OCI-LY1 (cell line): ENCODE measurements around the gene PSKH1.
"Not testable (repeated sequence)": the region's sequence is repeated elsewhere in the genome, so short reads cannot be mapped to it uniquely, and the experiment has no call there.

Experiments used
- H2AFZ ChIP-seq: fragments of 200-600 bp; sonication (generic), shearing (Covaris generic); 2 replicates; pipeline ENCODE4 v1.6.0; 2014; ENCODE audit warnings: antibody characterized with exemption, mild to moderate bottlenecking, low read length
- H3F3A ChIP-seq: fragments of 200-600 bp; sonication (generic), shearing (Covaris generic); 2 replicates; pipeline ENCODE4 v1.6.0; 2014; ENCODE audit warnings: mild to moderate bottlenecking, antibody characterized with exemption, low read length, moderate library complexity; ENCODE audit not compliant: insufficient read depth
- H3K27ac ChIP-seq: fragments of 200-600 bp; sonication (generic); 2 replicates; pipeline ENCODE4 v1.5.1; 2014; ENCODE audit warnings: low read length, mixed run types, mild to moderate bottlenecking, low read depth; ENCODE audit not compliant: poor library complexity, severe bottlenecking
- H3K27me3 ChIP-seq: fragments of 200-600 bp; sonication (generic); 2 replicates; pipeline ENCODE4 v1.6.0; 2014; ENCODE audit warnings: antibody characterized with exemption, mild to moderate bottlenecking, low read length, moderate library complexity; ENCODE audit not compliant: insufficient read depth
- H3K36me3 ChIP-seq: fragments of 200-600 bp; sonication (generic); 2 replicates; pipeline ENCODE4 v1.6.1; 2014; ENCODE audit warnings: mild to moderate bottlenecking, antibody characterized with exemption, low read length, moderate library complexity, mixed read lengths; ENCODE audit not compliant: insufficient read depth
- H3K4me1 ChIP-seq: fragments of 200-600 bp; sonication (generic); 2 replicates; pipeline ENCODE4 v1.5.1; 2014; ENCODE audit warnings: mild to moderate bottlenecking, low read length, moderate library complexity; ENCODE audit not compliant: insufficient read depth, severe bottlenecking
- H3K4me2 ChIP-seq: fragments of 200-600 bp; sonication (generic), shearing (Covaris generic); 2 replicates; pipeline ENCODE4 v1.6.1; 2014; ENCODE audit warnings: low read length
- H3K4me3 ChIP-seq: fragments of 200-600 bp; sonication (generic); 2 replicates; pipeline ENCODE4 v1.5.1; 2014; ENCODE audit warnings: low read length, low read depth, mild to moderate bottlenecking, mixed read lengths; ENCODE audit not compliant: poor library complexity, severe bottlenecking
- H3K79me2 ChIP-seq: fragments of 200-600 bp; shearing (Covaris generic); 2 replicates; pipeline ENCODE4 v1.6.1; 2016; ENCODE audit warnings: mixed run types, low read length, mixed read lengths; ENCODE audit not compliant: insufficient read depth
- H3K9ac ChIP-seq: fragments of 200-600 bp; sonication (generic), shearing (Covaris generic); 2 replicates; pipeline ENCODE4 v1.6.1; 2014; ENCODE audit warnings: mild to moderate bottlenecking, low read length, mixed read lengths
- H3K9me2 ChIP-seq: fragments of 200-600 bp; sonication (generic), shearing (Covaris generic); 2 replicates; pipeline ENCODE4 v1.6.1; 2014; ENCODE audit warnings: low read depth, mild to moderate bottlenecking, low read length, mixed read lengths
- H3K9me3 ChIP-seq: fragments of 200-600 bp; shearing (Covaris generic); 2 replicates; pipeline ENCODE4 v1.6.1; 2014; ENCODE audit warnings: low read length, mixed read lengths
- H4K20me1 ChIP-seq: fragments of 200-600 bp; sonication (generic), shearing (Covaris generic); 2 replicates; pipeline ENCODE4 v1.6.0; 2016; ENCODE audit warnings: mild to moderate bottlenecking, low read length; ENCODE audit not compliant: insufficient read depth
- EZH2 ChIP-seq: fragments of 200-600 bp; sonication (generic), shearing (Covaris generic); IDR thresholded peaks from 2 replicates; pipeline ENCODE4 v1.8.0; 2017; ENCODE audit warnings: borderline replicate concordance, mixed run types, mild to moderate bottlenecking, antibody characterized with exemption, low read length, moderate library complexity, mixed read lengths
- TF ChIP-seq, protein P1 (sequence below): fragments of 200-600 bp; sonication (generic), shearing (Covaris generic); IDR thresholded peaks from 2 replicates; pipeline ENCODE4 v1.5.1; 2017; ENCODE audit warnings: mild to moderate bottlenecking, antibody characterized with exemption, low read length, moderate library complexity, mixed read lengths

The PSKH1 gene

DNA sequence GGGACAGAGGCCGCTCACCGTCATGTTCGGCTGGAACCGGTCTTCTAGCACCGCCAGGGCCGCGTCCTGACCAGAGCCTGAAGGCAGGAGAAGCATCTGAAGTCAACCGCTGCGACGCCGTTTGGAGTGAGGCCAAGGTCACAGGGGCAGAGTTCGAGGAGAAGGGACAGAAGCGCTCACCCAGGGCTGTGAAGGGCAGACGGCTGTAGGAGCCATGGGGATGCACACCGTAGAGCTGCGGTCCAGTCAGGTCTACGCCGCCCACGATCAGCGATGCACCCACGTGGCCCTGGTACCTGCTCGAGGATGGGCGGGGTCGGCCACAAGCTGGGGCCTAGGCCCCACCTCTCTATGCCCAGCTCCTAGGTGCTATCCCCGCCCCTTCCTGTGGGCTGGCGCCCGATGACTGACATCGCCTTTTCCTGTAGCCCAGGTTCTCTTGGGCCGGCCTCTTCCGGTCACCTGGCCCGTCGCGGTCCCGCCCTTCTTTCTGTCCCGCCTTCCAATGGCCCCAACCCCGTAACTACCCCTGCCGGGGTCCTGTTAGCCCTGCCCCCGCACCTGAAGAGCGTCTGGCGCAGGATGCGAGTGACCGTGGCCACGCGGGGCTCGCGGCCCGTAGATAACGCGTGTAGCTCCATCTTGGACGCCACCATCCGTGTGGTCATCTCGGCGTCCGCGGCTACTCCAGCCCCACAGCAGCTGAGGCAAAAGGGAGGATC lies 42.5 kb downstream of the PSKH1 start:
- Histone ChIP-seq H2AFZ (no peak overlapping the region), H3K9ac (peak overlapping the region; percentile 92), H3F3A (no peaks in the 10 kb centered on the region), H3K4me3 (peak overlapping the region; percentile 95), H3K36me3 (peaks cover 23% of the 10 kb centered on the region; the same call in 1 of the 2 replicates), H3K9me2 (no peaks in the 10 kb centered on the region), H3K27ac (peak overlapping the region; percentile 93), H3K4me2 (peak overlapping the region; percentile 81), H3K4me1 (peaks cover 39% of the 10 kb centered on the region), H3K79me2 (no peaks in the 10 kb centered on the region), H4K20me1 (no peaks in the 10 kb centered on the region), H3K27me3 (no peaks in the 10 kb centered on the region), H3K9me3 (no peaks in the 10 kb centered on the region)
- TF ChIP-seq, protein P1, sequence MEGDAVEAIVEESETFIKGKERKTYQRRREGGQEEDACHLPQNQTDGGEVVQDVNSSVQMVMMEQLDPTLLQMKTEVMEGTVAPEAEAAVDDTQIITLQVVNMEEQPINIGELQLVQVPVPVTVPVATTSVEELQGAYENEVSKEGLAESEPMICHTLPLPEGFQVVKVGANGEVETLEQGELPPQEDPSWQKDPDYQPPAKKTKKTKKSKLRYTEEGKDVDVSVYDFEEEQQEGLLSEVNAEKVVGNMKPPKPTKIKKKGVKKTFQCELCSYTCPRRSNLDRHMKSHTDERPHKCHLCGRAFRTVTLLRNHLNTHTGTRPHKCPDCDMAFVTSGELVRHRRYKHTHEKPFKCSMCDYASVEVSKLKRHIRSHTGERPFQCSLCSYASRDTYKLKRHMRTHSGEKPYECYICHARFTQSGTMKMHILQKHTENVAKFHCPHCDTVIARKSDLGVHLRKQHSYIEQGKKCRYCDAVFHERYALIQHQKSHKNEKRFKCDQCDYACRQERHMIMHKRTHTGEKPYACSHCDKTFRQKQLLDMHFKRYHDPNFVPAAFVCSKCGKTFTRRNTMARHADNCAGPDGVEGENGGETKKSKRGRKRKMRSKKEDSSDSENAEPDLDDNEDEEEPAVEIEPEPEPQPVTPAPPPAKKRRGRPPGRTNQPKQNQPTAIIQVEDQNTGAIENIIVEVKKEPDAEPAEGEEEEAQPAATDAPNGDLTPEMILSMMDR = no peak
- TF ChIP-seq EZH2 = no peak

DNA sequence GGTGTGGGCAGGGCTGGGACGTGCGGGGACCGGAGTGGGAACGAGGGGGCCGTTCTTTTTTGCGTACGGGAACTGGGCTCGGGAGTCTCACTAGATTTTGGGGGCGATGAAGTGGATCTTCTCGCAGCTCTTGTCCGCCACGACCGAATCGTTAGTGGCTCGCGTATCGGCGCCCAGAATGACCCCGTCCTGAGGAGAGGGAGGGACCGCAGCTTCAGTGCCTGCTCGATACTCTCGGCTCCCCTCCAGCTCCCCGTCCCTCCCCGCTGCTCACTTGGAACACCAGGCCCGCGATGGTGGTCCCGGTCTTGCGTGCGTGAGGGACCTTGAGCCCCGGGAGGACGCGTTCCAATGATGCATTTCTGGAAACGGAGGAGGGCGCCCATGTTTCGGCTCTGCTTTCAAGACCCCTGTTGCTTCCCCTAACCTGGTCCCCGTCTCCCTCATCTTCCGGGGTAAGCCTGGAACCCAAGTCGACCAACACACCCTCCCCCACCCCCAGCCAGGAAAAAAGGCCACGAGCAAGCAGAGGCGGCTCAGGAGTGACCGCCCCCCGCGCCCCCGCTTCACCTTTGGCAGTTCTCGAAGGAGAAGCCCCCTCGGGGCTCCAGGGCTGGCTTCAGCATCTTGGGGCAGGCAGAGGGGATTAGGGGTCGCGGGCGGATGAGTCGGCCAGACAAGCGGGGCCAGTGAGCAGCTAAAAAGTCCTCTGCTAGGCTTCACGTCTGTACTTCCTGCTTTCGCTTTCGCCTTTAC lies 43.2 kb downstream of the PSKH1 start, which contains the start of gene PSMB10:
Gene PSMB10 (minus strand): TSS at position 727 of the 756 bp plus-strand sequence. CDS start 101 bp downstream, at position 626.
- Histone ChIP-seq H3K4me3 (peak within 1 kb of the TSS; percentile 95), H3F3A (no peaks in the 10 kb centered on the region), H3K9me2 (no peaks in the 10 kb centered on the region), H3K4me2 (peak within 1 kb of the TSS; percentile 81), H3K9ac (peak within 1 kb of the TSS; percentile 92), H3K27ac (peak within 1 kb of the TSS; percentile 93), H3K79me2 (no peaks in the 10 kb centered on the region), H3K4me1 (peaks cover 39% of the 10 kb centered on the region), H4K20me1 (no peaks in the 10 kb centered on the region), H2AFZ (no peak within 1 kb of the TSS), H3K27me3 (no peaks in the 10 kb centered on the region), H3K9me3 (no peaks in the 10 kb centered on the region), H3K36me3 (peaks cover 23% of the 10 kb centered on the region; the same call in 1 of the 2 replicates)
- TF ChIP-seq, protein P1 = no peak
- no peak for TF ChIP-seq EZH2

DNA sequence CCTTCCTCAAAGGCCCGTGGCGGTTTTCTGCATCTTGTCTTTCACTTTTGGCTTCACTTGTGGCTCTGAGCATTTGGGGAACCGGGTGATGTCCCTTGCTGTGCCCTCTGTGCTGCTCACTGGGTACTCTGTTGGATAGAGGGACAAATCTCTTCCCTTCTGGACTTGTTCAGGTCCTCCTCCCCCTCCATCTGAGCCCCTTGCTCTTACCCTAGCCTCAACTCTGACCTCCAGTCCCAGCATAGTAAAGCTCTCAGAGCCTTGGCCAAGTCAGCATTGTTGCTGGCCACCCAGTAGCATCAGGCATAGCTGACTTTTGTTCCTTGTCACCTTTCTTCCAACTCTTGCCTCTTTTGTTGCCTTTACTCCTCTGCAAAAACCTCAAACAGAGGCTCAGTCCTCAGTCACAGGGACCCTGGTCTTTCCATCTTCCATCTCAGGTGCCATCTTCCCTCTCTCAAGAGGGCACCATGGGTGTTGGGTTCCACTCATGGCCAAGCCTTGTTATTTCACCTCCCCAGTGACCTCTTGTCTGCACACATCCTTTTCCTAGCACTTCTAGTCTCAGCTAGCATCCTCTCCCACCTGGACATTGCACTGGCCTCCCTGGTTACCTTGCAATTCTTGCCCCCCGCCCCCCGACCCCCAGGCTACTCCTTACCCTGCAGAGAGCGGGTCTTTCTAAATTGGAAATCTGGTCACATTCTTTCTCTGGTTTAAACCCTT lies 44.0 kb downstream of the PSKH1 start:
- H3K27ac ChIP-seq = peak overlapping the region; percentile 93
- H3K27me3 ChIP-seq = no peaks in the 10 kb centered on the region
- H3K4me3 ChIP-seq = peak overlapping the region; percentile 95
- peak overlapping the region; percentile 92 for H3K9ac ChIP-seq
- H3K4me1 ChIP-seq = peaks cover 46% of the 10 kb centered on the region
- peaks cover 19% of the 10 kb centered on the region; the same call in 1 of the 2 replicates for H3K36me3 ChIP-seq
- H3F3A ChIP-seq = no peaks in the 10 kb centered on the region
- no peak overlapping the region for H2AFZ ChIP-seq
- H4K20me1 ChIP-seq = no peaks in the 10 kb centered on the region
- TF ChIP-seq EZH2 = no peak
- TF ChIP-seq, protein P1 = no peak
- no peaks in the 10 kb centered on the region for H3K9me3 ChIP-seq
- peak overlapping the region; percentile 81 for H3K4me2 ChIP-seq
- H3K79me2 ChIP-seq = no peaks in the 10 kb centered on the region
- no peaks in the 10 kb centered on the region for H3K9me2 ChIP-seq

DNA sequence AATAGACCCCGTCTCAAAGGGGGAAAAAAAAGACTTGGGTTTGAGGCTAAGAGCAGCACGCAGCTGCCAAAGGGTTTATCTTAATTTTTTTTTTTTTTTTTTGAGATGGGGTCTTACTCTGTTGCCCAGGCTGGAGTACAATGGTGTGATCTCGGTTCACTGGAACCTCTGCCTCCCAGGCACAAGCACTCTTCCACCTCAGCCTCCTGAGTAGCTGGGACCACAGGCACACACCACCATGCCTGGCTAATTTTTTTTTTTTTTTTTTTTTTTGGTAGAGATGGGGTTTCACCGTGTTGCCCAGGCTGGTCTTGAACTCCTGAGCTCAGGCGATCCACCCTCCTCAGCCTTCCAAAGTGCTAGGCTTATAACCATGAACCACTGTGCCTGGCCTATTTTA lies 44.7 kb downstream of the PSKH1 start:
- H3K9ac ChIP-seq, H4K20me1 ChIP-seq, H3K9me2 ChIP-seq, H3K79me2 ChIP-seq, H3K4me3 ChIP-seq, H3K9me3 ChIP-seq, H3K27ac ChIP-seq, H3K27me3 ChIP-seq, H2AFZ ChIP-seq, H3F3A ChIP-seq: not testable (repeated sequence)
- Histone ChIP-seq H3K36me3 (peaks cover 18% of the 10 kb centered on the region; the same call in 1 of the 2 replicates), H3K4me1 (peaks cover 49% of the 10 kb centered on the region), H3K4me2 (peak overlapping the region; percentile 81)
